Stimulated activated naive B cell treated with anti-CD40 and anti-IgM and Interleukin-4, amounts not matched to agents 10 μg/mL and 1 μg/mL and 100 μg/mL, for 72 hours (primary cell): ENCODE data around the gene GGA2.
"Not testable (repeated sequence)": the region's sequence is repeated elsewhere in the genome, so short reads cannot be mapped to it uniquely, and the experiment has no call there.

Experiments
- ATAC-seq, 2 donors: fragments of 150-1000 bp; cut with Tn5 transposase; replicated peaks; 2 replicates each; pipeline ENCODE4 v1.10.0; 2021; ENCODE audit warnings: moderate library complexity in 1 of 2
- DNase-seq: peaks from one replicate; pipeline ENCODE4 v3.0.0; 2021
- H3K27ac Mint-ChIP-seq: one replicate; pipeline ENCODE4 v1.8.0; 2022; ENCODE audit warnings: mild to moderate bottlenecking, mixed read lengths
- H3K27me3 Mint-ChIP-seq, 2 donors: one replicate each; pipeline ENCODE4 v1.8.0; 2022; ENCODE audit warnings: mixed read lengths in 2 of 2
- H3K36me3 Mint-ChIP-seq, 2 donors: one replicate each; pipeline ENCODE4 v1.8.0; 2022; ENCODE audit warnings: mixed read lengths in 2 of 2, mild to moderate bottlenecking in 1 of 2
- H3K4me1 Mint-ChIP-seq, 2 donors: one replicate each; pipeline ENCODE4 v1.8.0; 2022; ENCODE audit warnings: mixed read lengths in 2 of 2, mild to moderate bottlenecking in 1 of 2
- H3K4me3 Mint-ChIP-seq, 2 donors: one replicate each; pipeline ENCODE4 v1.8.0; 2022; ENCODE audit warnings: mild to moderate bottlenecking in 2 of 2, mixed read lengths in 2 of 2, moderate library complexity in 1 of 2
- H3K9me3 Mint-ChIP-seq, 2 donors: one replicate each; pipeline ENCODE4 v1.8.0; 2022; ENCODE audit warnings: mixed read lengths in 2 of 2, mild to moderate bottlenecking in 1 of 2

The GGA2 gene

DNA sequence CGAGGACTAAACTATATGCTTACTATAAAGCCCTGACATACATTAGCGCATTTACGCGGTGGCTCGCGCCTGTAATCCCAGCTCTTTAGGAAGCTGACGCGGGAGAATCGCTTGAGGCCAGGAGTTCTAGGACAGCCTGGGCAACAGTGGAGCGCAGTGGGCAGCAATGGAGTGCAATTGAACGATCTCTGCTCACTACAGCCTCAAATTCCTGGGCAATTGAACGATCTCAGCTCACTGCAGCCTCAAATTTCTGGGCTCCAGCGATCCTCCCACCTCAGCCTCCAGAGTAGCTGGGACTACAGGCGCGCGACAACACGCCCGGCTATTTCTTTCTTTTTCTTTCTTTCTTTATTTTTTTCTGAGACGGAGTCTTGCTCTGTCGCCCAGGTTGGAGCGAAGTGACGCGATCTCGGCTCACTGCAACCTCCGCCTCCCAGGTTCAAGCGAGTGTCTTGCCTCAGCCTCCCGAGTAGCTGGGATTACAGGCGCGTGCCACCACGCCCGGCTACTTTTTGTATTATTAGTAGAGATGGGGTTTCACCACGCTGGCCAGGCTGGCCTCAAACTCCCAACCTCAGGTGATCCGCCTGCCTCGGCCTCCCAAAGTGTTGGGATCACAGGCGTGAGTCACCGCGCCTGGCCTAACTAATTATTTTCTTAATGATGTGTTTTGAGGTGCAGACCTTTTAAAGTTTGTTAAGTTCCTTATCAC is 56.8 kb downstream of the GGA2 start:
- peaks cover 0 to 7% of the 10 kb centered on the region in 2 donors for H3K36me3 Mint-ChIP-seq
- no peaks in the 10 kb centered on the region for H3K27me3 Mint-ChIP-seq
- ATAC-seq (peak in 1 of 2 donors; percentile 11), DNase-seq (no peak)
- H3K9me3 Mint-ChIP-seq = no peaks in the 10 kb centered on the region
- H3K27ac Mint-ChIP-seq = peak overlapping the region; percentile 93
- H3K4me1 Mint-ChIP-seq = peaks cover 10 to 40% of the 10 kb centered on the region in 2 donors
- peak overlapping the region; percentile 88 to 98 for H3K4me3 Mint-ChIP-seq

- peak; percentile 95 to 96 for ATAC-seq
- Mint-ChIP-seq H3K36me3 (peaks cover 0 to 12% of the 10 kb centered on the region in 2 donors), H3K27ac (peak within 1 kb of the TSS; percentile 93), H3K9me3 (no peaks in the 10 kb centered on the region), H3K27me3 (no peaks in the 10 kb centered on the region), H3K4me1 (peaks cover 11 to 40% of the 10 kb centered on the region in 2 donors), H3K4me3 (peak within 1 kb of the TSS; percentile 88 to 98)
- DNase-seq = peak; percentile 89
These were observed 57.5 kb downstream of the GGA2 start, which contains the start of gene COG7 for GRCh38 chr16:23452572-23453337. Gene COG7 (minus strand): TSS chr16:23453189. CDS start chr16:23452994, 195 bp downstream.

DNA sequence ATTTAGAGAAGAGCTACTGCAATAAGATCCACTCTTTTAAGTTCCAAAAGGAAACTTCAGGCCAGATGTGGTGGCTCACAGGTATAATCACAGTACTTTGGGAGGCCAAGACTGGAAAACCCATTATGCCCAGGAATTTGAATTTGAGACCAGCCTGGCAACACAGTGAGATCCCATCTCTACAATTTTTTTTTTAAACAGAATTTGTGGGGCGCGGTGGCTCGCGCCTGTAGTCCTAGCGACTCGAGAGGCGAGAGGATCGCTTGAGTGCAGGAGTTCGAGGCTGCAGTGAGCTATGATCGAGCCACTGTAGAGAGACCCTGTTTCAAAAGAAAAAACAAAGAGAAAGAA is 58.1 kb downstream of the GGA2 start:
- peak overlapping the region; percentile 93 for H3K27ac Mint-ChIP-seq
- H3K9me3 Mint-ChIP-seq = no peaks in the 10 kb centered on the region
- peak in 1 of 2 donors; percentile 26 for ATAC-seq
- DNase-seq = no peak
- H3K4me1 Mint-ChIP-seq = peaks cover 11 to 40% of the 10 kb centered on the region in 2 donors
- peak overlapping the region; percentile 88 to 98 for H3K4me3 Mint-ChIP-seq
- H3K27me3 Mint-ChIP-seq = no peaks in the 10 kb centered on the region
- peaks cover 0 to 12% of the 10 kb centered on the region in 2 donors for H3K36me3 Mint-ChIP-seq

- DNase-seq (no peak), ATAC-seq (no peak)
- H3K36me3 Mint-ChIP-seq = peaks cover 10 to 20% of the 10 kb centered on the region in 2 donors
- H3K4me3 Mint-ChIP-seq = no peak overlapping the region
- H3K27ac Mint-ChIP-seq = no peak overlapping the region
- peaks cover 7 to 30% of the 10 kb centered on the region in 2 donors for H3K4me1 Mint-ChIP-seq
- no peaks in the 10 kb centered on the region for H3K9me3 Mint-ChIP-seq
- H3K27me3 Mint-ChIP-seq = no peaks in the 10 kb centered on the region
These were observed 61.9 kb downstream of the GGA2 start for GRCh38 chr16:23448392-23448791.

DNA sequence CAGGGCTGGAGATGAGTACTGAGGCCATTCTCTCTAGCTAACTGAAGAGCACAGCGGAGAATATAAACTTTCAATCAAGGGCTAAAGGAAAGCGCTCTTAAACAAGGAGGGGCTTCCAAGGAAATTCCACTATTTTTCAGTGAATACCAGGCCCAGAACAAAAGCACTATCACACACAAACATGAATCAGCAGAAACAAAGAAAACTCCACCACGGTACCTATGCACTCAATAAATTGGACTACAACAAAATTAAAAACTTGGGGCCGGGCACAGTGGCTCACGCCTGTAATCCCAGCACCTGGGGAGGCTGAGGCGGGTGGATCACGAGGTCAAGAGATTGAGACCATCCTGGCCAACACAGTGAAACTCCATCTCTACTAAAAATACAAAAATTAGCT is 72.8 kb downstream of the GGA2 start:
- H3K4me3 Mint-ChIP-seq, ATAC-seq, H3K27me3 Mint-ChIP-seq, H3K9me3 Mint-ChIP-seq, H3K27ac Mint-ChIP-seq, DNase-seq, H3K4me1 Mint-ChIP-seq: not testable (repeated sequence)
- H3K36me3 Mint-ChIP-seq = peaks cover 41 to 52% of the 10 kb centered on the region in 2 donors

DNA sequence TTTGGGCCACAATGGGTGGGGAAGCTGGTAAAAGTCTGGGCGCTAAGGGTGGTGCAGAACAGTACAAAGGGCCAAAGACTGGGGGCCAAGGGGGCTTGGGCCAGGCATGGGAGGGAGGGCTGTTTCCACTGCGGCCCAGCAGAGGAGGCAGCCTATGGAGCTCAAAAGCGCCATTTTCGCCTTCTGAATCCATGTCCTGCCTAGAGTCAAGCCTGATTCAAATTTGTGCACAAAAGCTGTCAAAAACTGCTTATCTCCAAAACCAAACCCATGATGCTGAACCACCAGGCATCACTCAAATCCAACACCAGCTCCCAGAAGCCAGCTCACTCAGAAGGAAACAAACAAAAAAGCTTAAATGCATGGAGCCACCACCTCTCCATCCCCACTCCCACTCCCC is 73.3 kb downstream of the GGA2 start:
- no peaks in the 10 kb centered on the region for H3K4me1 Mint-ChIP-seq
- DNase-seq = no peak
- no peak overlapping the region for H3K4me3 Mint-ChIP-seq
- H3K36me3 Mint-ChIP-seq = peaks cover 42 to 52% of the 10 kb centered on the region in 2 donors
- no peak overlapping the region for H3K27ac Mint-ChIP-seq
- no peak for ATAC-seq
- H3K9me3 Mint-ChIP-seq = no peaks in the 10 kb centered on the region
- H3K27me3 Mint-ChIP-seq = no peaks in the 10 kb centered on the region

DNA sequence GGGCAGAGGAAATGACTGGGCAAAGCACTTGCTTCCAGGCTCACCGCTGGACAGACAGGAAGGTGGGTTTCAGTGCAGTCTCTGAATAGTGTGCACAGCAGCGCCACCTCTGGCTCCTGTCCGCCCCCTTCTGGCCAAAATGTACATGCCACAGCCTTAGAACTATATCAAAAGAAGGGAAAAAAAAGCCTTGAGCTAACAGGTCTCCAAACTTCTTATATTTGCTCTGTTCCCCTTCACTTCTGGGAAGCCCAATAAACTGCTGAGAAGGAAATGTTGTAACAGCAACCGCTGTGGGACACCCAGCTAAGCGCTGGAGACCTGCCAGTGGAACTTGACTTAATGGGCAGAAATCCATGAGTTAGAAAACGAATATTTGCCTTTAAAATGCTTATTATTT is 74.8 kb downstream of the GGA2 start:
- Mint-ChIP-seq H3K4me1 (no peaks in the 10 kb centered on the region), H3K27ac (no peak overlapping the region), H3K9me3 (no peaks in the 10 kb centered on the region), H3K36me3 (peaks cover 42 to 48% of the 10 kb centered on the region in 2 donors), H3K4me3 (no peak overlapping the region), H3K27me3 (no peaks in the 10 kb centered on the region)
- DNase-seq (peak; percentile 44), ATAC-seq (peak; percentile 84 to 97)

DNA sequence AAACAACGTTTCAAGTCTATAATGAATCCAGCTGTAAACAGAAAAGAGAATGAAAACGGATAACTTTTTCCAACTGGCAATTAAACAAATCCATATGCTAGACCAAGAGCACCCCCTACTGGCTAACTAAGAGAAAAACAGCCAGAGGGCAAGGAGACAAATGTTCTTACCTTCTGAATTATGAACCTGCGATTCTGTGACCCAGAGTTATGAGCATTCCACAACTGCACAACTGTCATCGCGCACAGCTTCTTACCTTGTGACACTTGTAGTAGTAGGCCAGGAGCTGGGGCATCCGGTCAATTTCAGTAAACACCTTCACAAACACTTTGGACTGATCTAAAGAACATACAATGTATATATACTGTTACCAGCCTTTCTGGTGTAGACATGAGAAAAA is 75.9 kb downstream of the GGA2 start:
- Mint-ChIP-seq H3K27ac (no peak overlapping the region), H3K4me1 (no peaks in the 10 kb centered on the region), H3K4me3 (no peak overlapping the region), H3K9me3 (no peaks in the 10 kb centered on the region), H3K36me3 (peaks cover 45 to 52% of the 10 kb centered on the region in 2 donors), H3K27me3 (no peaks in the 10 kb centered on the region)
- ATAC-seq = no peak
- DNase-seq = peak; percentile 9

GRCh38 chr16:23433261-23433920 is 76.9 kb downstream of the GGA2 start:
- Mint-ChIP-seq H3K27me3 (no peaks in the 10 kb centered on the region), H3K9me3 (no peaks in the 10 kb centered on the region), H3K4me3 (no peak overlapping the region), H3K27ac (no peak overlapping the region), H3K4me1 (no peaks in the 10 kb centered on the region), H3K36me3 (peaks cover 49 to 53% of the 10 kb centered on the region in 2 donors)
- no peak for ATAC-seq
- DNase-seq = no peak

- Mint-ChIP-seq H3K36me3 (peaks cover 48 to 51% of the 10 kb centered on the region in 2 donors), H3K4me1 (no peaks in the 10 kb centered on the region), H3K4me3 (no peak overlapping the region), H3K9me3 (no peaks in the 10 kb centered on the region), H3K27ac (no peak overlapping the region), H3K27me3 (no peaks in the 10 kb centered on the region)
- ATAC-seq (no peak), DNase-seq (no peak)
These were observed 77.8 kb downstream of the GGA2 start for GRCh38 chr16:23432176-23433128.

DNA sequence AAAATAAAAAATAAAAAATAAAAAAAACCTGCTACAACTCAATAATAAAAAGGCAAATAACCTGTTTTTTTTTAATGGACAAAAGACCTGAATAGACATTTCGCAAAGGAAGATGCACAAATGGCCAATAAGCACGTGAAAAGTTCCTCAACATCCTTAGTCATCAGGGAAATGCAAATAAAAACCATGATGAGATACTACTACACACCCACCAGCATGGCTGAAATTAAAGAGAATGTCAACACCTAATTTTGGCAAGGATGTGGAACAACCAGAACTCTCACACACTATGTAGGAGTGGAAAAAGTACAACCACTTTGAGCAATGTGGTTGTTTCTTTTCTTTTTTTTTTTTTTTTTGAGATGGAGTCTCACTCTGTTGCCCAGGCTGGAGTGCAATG is 81.9 kb downstream of the GGA2 start:
- Mint-ChIP-seq H3K27me3 (no peaks in the 10 kb centered on the region), H3K27ac (no peak overlapping the region), H3K4me3 (no peak overlapping the region), H3K4me1 (no peaks in the 10 kb centered on the region), H3K36me3 (peaks cover 41 to 50% of the 10 kb centered on the region in 2 donors), H3K9me3 (no peaks in the 10 kb centered on the region)
- DNase-seq (no peak), ATAC-seq (no peak)

DNA sequence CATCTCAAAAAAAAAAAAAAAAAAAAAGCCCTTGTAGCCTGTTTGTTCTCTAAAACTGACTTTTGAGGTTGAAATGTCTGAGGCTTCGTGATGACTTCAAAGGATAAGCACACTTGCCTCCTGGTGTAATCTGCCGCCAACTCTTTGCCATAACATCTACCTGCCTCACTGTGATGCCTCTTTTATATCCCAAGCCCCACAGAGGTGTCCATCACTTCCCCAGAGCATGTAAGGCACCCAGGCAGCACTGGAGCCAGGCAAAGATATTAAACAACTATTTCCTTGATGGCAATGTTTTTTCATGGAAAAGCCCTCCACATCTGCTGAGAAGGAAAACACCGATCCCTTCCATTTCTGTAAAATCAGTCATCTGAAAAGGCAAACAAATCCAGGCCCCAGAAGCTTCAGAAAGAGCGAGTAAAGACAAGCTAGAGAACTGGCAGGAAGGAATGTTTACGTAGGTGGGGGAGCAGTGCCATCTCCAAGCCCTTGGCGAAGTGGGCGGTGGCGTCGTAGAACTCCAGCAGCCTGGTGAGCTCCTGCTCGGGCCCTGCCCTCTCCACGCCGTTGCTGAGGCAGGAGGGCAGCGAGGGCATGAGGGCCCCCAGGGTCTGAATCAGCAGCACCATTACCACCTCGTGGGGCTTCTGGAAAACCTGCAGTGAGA is 85.9 kb downstream of the GGA2 start:
- Mint-ChIP-seq H3K9me3 (no peaks in the 10 kb centered on the region), H3K4me1 (no peaks in the 10 kb centered on the region), H3K4me3 (no peak overlapping the region), H3K36me3 (peaks cover 30 to 43% of the 10 kb centered on the region in 2 donors), H3K27me3 (no peaks in the 10 kb centered on the region), H3K27ac (no peak overlapping the region)
- no peak for DNase-seq
- no peak for ATAC-seq

- Mint-ChIP-seq H3K27me3 (no peaks in the 10 kb centered on the region), H3K4me3 (no peak overlapping the region), H3K4me1 (no peaks in the 10 kb centered on the region), H3K9me3 (no peaks in the 10 kb centered on the region), H3K27ac (no peak overlapping the region), H3K36me3 (peaks cover 24 to 39% of the 10 kb centered on the region in 2 donors)
- no peak for ATAC-seq
- DNase-seq = no peak
These were observed 86.7 kb downstream of the GGA2 start for GRCh38 chr16:23423496-23424049.
